Stimulated activated CD4-positive, alpha-beta T cell treated with anti-CD3 and anti-CD28 coated beads, TNF-alpha, amount 100 ng/mL, for 4 hours (primary cell): Measurements from ENCODE around the gene UGT1A10.

Experiments used
- DNase-seq, 3 experiments: peaks; one replicate each; pipeline ENCODE4 v3.0.0-alpha.2; 2020; ENCODE audit warnings: low read depth in 3 of 3

The UGT1A10 gene

GRCh38 chr2:233773854-233774253 lies 137.6 kb downstream of the UGT1A10 start:
- no peak for DNase-seq

- no peak for DNase-seq
These were observed 139.2 kb downstream of the UGT1A10 start for GRCh38 chr2:233775414-233775813.

GRCh38 chr2:233778030-233778429 lies 141.8 kb downstream of the UGT1A10 start, which contains the start of gene MROH2A:
MROH2A (plus strand) TSS chr2:233778330; CDS start chr2:233779359, 1,029 bp downstream.
- no peak for DNase-seq

GRCh38 chr2:233779722-233780121 lies 143.5 kb downstream of the UGT1A10 start:
- DNase-seq, result no peak

GRCh38 chr2:233780771-233781170 lies 144.5 kb downstream of the UGT1A10 start:
- DNase-seq, result no peak

GRCh38 chr2:233789554-233789953 lies 153.3 kb downstream of the UGT1A10 start:
- no peak for DNase-seq

GRCh38 chr2:233791151-233791882 lies 155.1 kb downstream of the UGT1A10 start:
- no peak for DNase-seq

GRCh38 chr2:233791883-233792329 lies 155.7 kb downstream of the UGT1A10 start:
- DNase-seq, result no peak

GRCh38 chr2:233792720-233793119 lies 156.5 kb downstream of the UGT1A10 start:
- DNase-seq, result no peak

- DNase-seq, result no peak
These were observed 157.3 kb downstream of the UGT1A10 start for GRCh38 chr2:233793465-233794127.

GRCh38 chr2:233794128-233794658 lies 157.9 kb downstream of the UGT1A10 start:
- no peak for DNase-seq

GRCh38 chr2:233795735-233796171 lies 159.5 kb downstream of the UGT1A10 start:
- no peak for DNase-seq

GRCh38 chr2:233796254-233796653 lies 160.0 kb downstream of the UGT1A10 start:
- no peak for DNase-seq

- no peak for DNase-seq
These were observed 162.3 kb downstream of the UGT1A10 start for GRCh38 chr2:233798335-233799086.

- no peak for DNase-seq
These were observed 162.9 kb downstream of the UGT1A10 start for GRCh38 chr2:233799087-233799665.

- DNase-seq, result no peak
These were observed 163.5 kb downstream of the UGT1A10 start for GRCh38 chr2:233799716-233800115.

- no peak for DNase-seq
These were observed 164.0 kb downstream of the UGT1A10 start for GRCh38 chr2:233800208-233800607.

GRCh38 chr2:233801357-233802131 lies 165.3 kb downstream of the UGT1A10 start:
- DNase-seq, result no peak

GRCh38 chr2:233802132-233802815 lies 166.0 kb downstream of the UGT1A10 start:
- no peak for DNase-seq

GRCh38 chr2:233803292-233803911 lies 167.2 kb downstream of the UGT1A10 start:
- no peak for DNase-seq
